Stimulated activated CD4-positive, alpha-beta T cell treated with anti-CD3 and anti-CD28 coated beads, TNF-alpha, amount 100 ng/mL, for 48 hours (primary cell): ENCODE measurements around the gene TOX3.

Source experiments
- DNase-seq, 3 donors: peaks; one replicate each; pipeline ENCODE4 v3.0.0-alpha.2; 2020; ENCODE audit warnings: low read depth in 3 of 3

Gene TOX3

DNA sequence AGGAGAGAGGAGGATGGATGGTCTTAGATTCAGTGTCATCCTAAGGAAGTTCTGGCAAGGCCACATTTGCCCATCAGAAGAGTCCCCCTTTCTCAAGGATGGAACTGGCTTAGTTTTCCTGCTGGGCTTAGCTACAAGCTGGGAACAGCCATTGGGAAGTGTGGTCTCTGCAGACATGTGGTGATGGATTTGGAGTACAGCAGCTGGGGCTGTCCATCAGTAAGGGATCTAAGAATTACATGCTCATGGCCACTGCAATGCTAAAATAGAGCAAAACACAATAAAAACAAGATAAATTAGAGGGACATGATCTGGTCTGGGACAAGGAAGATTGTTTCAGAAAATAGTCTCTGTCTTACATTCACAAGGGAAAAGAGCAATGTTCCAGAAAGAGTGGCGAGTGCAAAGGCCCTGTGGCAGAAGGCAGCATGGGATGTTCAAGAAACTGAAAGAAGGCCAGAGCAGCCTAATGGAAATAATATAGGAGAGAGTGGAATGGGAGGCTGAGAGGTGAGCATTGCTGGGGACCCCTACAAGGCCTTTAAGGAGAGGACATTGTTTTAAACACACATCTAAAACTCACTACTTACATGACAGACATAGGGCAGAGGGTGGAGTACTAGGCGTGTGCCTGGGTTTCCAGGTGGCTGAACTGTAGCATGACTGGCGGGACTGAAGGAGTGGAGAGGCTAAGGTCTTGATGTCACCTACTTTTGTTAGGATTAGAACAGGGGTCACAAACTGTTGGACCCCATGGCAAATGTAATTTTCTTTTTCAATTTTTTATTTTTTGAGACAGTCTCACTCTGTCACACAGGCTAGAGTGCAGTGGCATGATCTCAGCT lies 17.0 kb upstream of the TOX3 start:
- DNase-seq = no peak

DNA sequence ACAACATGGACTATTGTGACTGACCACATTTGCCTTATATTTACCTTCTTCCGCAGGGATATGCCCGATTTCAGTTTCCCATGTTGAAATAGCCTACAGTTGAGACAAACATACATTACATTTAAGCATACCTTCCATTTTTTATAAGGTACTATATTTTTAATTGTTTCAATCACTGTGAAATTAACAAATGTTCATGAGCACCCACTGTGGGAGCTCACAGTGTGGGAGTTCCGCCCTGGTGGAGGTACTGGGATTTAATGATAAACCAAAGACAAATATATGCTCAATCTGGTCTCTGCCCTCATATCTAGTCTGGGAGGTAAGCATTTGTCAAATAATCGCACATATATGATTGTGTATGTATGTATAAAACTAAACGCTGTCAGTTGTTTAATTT lies 15.8 kb upstream of the TOX3 start:
- DNase-seq = no peak

GRCh38 chr16:52561910-52562741 lies 15.2 kb upstream of the TOX3 start:
- no peak for DNase-seq

DNA sequence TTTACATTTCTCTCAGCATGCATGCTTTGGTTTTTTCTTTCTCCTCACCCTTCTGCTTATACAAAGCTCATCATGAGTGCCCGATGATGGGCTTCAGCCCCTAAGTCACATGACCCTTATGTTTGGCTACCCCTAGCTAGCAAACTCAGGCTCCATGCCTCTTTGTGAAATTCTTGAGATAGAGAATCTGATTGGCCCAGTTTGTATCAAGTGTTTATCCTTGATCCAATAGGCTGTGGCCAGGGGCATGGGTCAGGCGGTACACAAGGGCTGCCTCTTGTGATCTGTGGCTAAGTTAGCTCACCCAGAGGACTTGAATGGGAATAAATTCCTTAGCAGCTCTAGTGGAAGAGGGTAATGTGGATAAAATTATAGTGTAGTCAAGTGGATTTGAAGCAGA lies 11.5 kb upstream of the TOX3 start:
- DNase-seq = no peak

- DNase-seq = no peak
Observed at GRCh38 chr16:52557236-52557635, 10.3 kb upstream of the TOX3 start.

DNA sequence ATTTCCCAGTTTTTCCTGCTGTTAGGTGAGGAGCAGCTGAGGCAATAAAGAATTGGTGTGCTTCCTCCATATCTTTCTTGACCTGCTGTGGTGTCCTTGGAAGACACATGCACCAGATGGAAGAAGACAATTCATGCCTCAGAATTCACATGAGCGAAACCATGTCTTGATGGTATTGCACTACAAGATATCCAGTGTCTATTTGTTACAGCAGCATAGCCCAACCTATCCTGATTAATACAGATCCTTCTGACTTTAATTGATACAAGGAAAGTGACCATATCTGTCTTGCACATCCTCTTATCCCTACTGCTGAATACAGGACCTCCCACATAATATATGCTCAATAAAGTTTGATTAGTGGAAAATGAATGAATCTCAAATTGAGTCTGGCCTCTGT lies 9.1 kb upstream of the TOX3 start:
- no peak for DNase-seq

- no peak for DNase-seq
Observed at GRCh38 chr16:52555572-52555971, 8.6 kb upstream of the TOX3 start.

GRCh38 chr16:52554334-52554733 lies 7.4 kb upstream of the TOX3 start:
- DNase-seq = no peak

DNA sequence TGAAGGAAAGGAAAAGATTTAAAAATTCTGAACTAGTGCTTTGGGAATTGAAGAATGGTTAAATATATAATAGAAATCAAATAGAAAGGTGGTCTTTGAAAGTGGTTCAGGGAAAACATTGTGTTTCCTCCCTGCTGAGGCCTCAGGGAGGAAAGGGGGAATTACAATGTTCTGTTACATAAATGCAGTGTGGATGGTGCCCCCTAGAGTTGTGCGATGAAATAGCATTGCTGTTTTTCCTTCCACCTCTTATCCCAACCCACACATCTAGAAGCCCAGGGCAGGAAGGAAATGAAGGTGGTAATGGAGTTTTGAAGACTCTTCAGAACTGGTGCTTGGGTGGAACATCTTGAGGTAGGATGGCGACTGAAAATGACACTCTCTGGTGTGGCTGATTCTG lies 6.4 kb upstream of the TOX3 start:
- DNase-seq = no peak

DNA sequence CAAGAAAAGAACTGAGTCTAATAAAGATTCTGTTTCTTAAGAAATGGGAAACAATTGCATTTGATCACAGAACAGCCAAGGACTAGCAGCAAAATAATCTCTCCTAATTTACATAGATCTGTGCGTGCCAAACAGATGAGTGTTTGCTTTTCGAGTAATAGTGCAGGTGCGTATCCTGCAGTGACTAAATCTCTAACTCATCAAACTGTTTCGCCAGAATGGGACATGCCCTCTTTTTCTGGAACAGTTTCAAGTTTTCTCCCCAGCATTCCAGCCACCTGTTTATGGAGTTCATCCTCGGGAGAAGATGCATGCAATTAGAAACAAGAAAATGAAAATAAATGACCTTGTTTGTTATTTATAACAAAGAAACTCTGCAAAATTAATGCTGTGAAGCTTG lies 5.7 kb upstream of the TOX3 start:
- DNase-seq = no peak

GRCh38 chr16:52549011-52549692 lies 2.2 kb upstream of the TOX3 start:
- no peak for DNase-seq

GRCh38 chr16:52548261-52549010 lies 1.5 kb upstream of the TOX3 start:
- no peak for DNase-seq

- no peak for DNase-seq
Observed at GRCh38 chr16:52547834-52548215, 882 bp upstream of the TOX3 start.

DNA sequence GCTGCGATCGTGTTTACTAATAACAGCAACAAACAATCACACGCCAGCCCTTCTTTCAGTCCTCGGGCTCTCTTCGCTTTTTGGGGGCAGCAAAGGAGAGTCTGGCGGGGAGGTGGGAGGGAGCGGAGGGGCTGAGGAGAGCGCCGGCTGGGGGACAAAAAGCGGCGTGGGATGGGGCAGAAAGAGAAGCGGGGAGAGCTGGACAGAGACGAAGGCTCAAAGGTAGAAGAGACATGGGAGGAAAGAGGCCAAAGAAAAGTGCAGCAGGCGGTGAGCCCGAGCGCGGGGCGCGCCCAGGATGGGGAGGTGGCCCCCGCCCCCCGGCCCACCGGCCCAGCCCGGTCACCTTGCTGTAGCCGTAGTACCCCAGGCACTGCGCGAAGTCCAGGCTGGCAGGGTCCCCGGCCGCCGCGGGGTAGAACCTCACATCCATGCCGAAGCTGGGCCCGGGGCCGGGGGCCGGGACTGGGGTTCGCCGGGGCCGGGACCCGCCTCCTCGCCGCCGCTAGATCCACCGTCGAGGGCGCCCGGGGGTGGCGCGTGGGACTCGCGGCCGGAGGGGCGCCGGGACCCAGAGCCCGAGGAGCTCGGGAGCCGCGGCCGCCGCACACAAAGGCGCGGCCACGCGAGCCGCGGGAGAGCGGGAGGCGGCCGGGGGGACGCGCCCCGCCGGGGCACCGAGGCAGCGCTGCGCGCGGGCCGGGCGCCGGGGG lies 496 bp downstream of the TOX3 start:
- no peak for DNase-seq

DNA sequence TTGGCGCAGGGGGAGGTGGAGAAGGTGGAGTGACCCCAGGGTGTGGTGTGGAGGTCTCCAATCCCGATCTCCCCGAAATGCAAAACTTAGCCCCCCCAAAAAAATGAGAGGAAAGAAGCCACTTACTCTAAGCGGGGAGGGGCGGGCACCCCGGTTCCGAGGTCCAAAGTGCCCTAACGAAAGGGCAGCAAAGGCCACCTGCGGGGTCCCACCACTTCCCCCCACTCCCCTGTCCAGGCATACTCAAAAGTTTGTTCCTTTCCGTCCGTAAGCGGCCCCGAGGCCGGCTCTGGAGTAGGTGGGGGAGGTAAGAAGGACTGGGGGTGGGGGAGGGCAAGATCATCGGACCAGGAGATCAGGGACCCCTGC lies 1.1 kb downstream of the TOX3 start:
- no peak for DNase-seq

DNA sequence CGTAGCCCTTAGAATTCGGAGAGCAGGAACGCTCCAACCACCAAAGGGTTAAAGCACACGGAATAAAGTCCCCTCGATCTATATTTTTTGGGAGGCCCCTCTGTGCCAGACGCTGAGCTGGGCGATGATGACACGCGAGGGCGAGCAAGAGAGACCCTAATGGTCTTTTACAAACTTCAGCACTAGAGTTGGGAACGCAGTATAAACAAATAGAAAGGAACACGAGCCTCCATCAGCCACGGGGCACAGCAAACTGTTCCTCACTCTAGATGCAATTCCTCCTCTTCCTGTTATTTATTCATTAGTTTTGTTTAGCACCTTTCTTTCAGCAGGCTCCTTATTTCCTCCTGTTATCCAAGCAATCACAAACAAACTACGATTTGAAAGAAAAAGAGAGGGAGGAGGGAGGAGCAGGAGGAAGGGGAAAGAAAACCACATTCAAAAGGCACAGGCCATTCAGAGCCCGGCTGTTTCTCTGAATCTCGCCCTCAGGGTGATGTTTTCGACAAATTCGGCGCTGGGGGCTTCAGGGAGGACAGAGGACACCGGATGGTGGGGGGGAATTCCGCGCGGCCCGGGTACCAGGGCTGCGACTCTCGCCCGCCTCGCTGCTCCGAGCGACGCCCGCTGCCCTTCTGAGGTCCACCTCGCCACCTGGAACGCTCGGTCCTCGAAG lies 1.6 kb downstream of the TOX3 start:
- no peak for DNase-seq

GRCh38 chr16:52544703-52545102 lies 2.2 kb downstream of the TOX3 start:
- DNase-seq = no peak

DNA sequence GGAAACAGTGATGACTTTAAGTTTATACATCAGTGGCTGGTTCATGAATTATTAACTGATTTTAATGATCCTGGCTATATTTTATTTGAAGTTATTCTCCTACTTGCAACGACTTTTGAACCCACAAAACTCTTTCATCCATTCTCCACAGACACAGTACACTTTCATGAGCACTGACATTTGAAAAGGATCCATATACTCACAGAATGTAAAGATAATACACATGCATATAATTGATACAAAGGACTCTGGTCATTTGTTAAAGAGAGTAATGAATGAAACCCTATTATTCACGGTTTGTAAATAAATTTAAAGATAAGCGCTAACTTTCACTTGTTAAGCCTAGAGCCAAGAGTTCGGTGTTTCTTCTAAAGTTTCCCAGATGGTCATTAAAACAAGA lies 3.3 kb downstream of the TOX3 start:
- no peak for DNase-seq

DNA sequence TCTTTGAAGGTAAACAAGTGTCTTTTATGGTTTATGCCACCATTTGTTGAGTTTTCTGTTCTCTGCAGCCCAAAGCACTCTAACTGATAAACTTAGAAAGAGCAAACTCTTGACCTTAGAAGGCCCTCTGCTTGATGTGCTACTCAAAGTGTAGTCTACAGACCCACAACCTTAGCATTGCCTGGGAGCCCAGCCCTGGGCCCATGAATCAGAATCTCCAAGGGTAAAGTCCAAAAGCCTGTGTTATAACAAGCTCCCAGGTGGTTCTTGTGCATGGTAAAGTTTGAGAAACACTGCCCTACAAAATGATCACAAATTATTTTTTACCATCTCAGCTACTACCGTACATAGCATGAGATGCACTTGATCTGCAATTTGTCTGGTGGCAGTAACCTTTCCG lies 6.0 kb downstream of the TOX3 start:
- DNase-seq = no peak

DNA sequence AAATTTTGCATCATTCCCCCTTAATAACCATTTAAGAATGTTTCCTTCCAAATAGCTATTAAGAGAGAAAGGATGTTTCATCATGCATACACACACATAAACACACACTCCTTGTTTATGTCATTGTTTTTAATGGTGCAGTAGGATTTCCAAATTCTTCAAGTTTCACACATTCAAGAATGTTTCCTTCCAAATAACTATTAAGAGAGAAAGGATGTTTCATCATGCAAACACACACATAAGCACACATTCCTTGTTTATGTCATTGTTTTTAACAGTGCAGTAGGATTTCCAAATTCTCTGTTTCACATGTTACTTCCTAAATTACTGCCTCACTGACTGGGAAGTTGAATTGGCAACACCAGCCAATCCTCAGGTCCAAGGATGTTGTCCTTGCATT lies 7.8 kb downstream of the TOX3 start:
- no peak for DNase-seq

- DNase-seq = no peak
Observed at GRCh38 chr16:52538511-52538910, 8.4 kb downstream of the TOX3 start.
